Posterior cingulate gyrus (tissue), 11 donors: ENCODE measurements around the gene HYI.
"Not testable (repeated sequence)": the region's sequence is repeated elsewhere in the genome, so short reads cannot be mapped to it uniquely, and the experiment has no call there.

ENCODE experiments used
- DNase-seq, 10 donors: peaks; one replicate each; pipeline versions ENCODE4 v3.0.0 to v3.0.0-alpha.2; 2020 to 2021; ENCODE audit warnings: mixed read lengths in 3 of 10
- intact Hi-C: fragments of 100-400 bp; cut with DNase I; formaldehyde crosslinking; loops from one replicate; pipeline ENCODE4 v1.15.1; 2023

HYI gene

DNA sequence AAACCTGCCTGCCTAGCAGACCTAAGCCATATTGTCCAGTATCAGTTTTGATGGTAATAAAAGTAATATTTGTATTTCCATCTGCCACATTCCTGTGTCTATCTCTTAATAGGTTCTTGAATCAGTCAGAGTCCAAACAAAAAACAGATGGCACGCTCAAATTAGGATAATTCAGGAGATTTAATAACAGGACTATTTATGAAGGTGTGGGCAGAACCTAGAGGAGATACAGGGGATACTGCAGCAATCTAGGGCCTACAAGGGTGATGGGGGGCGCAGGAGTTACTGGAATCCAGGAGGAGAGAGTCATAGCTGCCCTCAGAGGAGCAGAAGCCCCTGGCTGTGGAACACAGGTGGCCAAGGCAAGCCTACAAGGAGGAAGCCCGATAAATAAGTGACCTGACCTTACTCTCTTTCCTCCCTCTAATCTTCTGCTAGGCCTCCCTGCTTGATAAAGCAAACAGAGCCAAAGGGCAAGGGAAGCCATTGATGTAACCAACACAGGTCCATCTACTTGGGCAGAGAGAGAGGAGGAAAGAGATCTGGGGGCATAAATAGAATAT lies 11.9 kb upstream of the HYI start:
- no peak for DNase-seq
- intact Hi-C loops: no loop called here

DNA sequence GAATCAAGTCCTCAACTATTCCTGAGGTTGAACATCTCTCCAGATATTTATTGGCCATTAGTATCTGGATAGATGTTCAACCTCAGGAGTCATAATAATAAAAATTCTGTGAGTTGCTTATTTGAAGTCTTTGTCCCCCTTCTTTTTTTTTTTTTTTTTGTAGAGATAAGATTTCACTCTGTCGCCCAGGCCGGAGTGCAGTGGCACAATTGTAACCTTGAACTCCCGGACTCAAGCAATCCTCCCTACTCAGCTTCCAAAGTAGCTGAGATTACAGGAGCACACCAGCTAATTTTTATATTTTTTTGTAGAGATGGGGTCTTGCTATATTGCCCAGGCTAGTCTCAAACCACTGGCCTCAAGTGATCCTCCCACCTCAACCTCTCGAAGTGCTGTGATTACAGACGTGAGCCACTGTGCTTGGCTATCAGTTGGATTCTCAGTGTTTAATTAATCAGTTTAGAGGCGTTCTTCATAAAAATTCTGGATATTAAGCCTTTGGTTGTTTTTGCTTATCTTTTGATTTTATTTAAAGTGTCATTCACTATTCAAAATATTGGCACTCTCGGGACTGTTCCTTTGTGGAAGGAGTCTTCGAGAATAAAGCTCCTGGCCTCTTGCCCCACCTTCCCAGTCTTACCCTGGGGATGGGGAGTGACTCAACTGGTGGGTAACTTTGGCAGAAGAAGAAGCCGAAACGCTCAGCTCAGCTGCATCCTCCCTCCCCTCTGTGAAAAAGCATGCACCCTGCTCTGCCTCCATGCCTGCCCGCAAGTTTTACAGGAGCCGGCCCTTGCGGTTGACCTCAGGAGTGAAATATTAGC lies 11.2 kb upstream of the HYI start:
- intact Hi-C loops: no loop called here
- no peak for DNase-seq

DNA sequence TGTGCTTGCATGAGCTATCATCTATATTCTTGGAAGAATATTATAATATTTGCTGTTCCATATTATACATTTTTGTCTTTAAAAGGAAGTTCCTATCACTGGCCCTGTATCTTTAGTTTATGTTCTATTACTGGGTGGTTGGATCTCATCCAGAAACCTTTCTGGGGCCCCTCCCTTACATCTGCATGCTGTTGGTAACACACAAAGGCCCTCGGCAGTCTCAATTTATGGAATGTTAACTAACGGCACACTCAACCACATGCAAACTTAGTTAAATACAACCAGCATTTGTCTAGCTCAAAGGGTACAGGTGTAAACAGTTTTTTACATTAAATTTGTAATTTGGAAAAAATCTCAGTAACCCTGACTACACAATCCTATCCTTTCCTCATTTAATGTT lies 9.7 kb upstream of the HYI start:
- no peak for DNase-seq
- intact Hi-C loops: no loop called here

DNA sequence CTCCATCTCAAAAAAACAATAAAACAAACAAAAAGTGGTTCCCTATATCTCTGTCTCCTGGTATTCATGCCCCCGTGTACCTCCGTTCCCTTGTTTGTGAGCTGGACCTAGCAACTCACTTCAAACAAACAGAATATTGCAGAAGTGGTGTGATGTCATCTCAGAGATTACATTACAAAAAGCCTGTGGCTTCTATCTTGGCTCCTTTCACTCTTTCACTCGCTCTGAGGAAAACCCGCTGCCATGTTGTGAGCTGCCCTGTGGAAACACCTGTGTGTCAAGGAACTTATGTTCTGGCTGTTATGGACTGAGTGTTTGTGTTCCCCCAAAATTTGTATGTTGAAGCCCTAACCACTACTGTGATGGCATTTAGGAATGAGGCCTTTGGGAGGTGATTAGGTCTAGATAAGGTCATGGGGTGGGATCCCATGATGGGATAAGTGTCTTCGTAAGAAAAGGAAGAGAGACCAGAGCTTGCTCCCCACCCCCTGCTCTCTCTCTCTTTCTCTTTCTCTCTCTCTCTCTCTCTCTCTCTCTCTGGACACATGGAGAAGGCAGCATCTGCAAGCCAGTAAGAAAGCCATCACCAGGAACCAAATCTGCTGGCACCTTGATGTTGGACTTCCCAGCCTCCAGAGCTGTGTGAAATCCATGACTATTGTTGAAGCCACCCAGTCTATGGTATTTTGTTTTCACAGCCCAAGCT lies 7.4 kb upstream of the HYI start:
- intact Hi-C loops: no loop called here
- DNase-seq: no peak

DNA sequence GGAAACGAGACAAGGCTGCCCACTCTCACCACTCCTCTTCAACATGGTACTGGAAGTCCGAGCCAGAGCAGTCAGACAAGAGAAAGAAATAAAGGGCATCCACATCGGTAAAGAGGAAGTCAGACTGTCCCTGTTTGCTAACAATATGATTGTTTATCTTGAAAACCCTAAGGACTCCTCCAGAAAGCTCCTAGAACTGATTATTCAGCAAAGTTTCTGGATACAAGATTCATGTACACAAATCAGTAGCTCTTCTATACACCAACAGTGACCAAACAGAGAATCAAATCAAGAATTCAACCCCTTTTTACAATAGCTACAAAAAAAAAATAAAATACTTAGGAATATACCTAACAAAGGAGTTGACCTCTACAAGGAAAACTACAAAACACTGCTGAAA lies 4.6 kb upstream of the HYI start:
- DNase-seq: not testable (repeated sequence)
- intact Hi-C loops: loop anchor here (10.0 kb wide), 1 partner anchor 196 kb away; the partner anchor contains the start of gene KDM4A

DNA sequence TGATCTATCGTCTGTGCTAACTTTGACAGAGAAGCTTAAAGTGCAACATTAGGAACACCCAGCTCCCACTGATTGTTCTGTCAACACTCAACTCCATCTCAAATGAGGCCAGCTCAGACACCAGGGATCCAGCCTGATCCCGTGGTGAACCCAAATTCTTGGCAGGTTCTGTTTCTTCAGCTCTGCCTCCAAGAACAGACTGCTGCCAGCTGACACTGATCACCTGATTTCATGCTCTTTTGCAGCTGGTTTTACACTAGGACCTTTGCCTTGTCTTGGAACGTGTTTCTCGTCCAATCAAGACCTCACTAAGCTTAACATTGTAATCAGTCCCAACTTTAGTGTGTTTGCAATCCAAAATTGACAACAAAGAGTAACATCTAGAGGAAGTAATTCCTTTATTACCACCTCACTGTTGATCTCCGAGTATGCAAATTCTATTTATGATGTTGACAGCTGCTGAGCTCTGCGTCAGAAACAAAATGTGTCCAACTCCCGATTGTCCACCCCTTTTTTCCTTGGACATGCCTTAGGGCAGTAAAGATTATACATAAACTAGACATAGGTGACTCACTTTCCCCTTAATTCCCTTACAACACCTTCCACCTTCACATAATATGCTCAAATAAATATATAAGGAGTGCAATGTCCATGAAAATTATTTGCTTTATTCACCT lies 1.6 kb upstream of the HYI start:
- intact Hi-C loops: loop anchor here (10.0 kb wide), 1 partner anchor 199 kb away; the partner anchor contains the start of gene KDM4A
- no peak for DNase-seq

DNA sequence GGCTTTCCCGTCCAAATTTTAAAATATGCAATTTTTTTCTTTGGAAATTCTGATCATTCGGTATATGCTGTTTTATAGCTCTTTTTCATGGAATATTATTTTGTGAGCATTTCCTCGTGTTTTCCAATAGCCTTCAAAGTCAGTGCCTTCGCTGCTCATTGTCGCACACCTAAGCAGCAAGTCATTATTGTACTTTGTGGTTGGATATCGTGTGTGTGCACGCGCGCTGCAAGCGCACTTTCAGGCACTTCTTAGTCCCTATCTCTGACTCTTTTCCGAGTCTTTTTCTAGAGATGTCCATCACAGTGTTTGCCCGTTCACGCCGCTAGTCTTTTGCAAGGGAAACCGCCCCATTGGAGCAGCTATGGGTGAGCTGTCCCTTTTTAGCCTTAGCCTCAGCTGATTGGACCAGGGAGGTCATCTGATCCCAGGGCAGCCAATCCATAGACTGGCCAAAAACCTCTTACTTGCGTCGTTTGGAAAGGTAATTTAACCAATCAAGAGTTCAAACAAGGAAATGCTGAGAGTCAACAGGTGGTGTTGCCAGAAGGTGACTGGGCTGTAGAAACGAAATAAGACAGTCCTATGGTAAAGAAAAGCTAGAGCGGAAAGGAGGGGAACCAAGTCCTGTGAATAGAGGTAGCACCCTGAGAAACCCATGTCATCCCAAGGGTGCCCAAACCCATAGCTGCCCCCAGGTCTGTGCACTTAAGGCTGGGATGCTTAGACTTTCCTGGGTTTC lies 710 bp upstream of the HYI start:
- intact Hi-C loops: loop anchor here (10.0 kb wide), 1 partner anchor 200 kb away; the partner anchor contains the start of gene KDM4A
- DNase-seq: peak in 9 of 10 donors; percentile 59 to 96 (median 77)

DNA sequence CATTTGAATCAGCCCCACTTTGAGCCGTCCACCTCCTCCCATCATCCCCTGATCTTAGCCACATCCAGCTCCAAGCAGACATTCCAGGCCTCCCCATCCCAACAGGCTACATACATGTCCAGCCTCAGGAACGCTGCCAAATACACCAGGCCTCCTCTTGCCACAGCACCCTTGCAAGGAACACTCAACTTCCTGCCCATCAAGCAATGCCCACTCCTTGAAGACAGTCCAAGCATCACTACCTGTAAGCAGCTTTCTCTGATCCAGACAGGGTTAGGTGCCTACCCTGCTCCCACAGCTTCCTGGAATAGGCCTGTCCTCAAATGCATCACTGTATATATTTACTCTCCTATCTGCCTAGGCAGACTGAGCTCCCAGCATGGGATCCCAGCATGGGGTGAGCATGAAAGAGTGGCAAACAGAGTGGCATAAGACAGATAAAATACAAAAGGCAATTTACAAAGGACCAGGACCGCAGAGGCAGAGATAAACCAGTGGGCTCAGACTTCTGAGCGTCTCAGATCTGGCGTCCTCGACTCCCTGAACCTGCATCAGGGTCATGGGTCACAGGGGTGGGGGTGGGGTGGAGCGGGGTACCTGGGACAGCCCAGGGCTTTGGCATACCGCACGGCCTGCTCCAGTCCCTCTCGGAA lies 816 bp downstream of the HYI start:
- no peak for DNase-seq
- intact Hi-C loops: loop anchor here (10.0 kb wide), 1 partner anchor 202 kb away; the partner anchor contains the start of gene KDM4A

DNA sequence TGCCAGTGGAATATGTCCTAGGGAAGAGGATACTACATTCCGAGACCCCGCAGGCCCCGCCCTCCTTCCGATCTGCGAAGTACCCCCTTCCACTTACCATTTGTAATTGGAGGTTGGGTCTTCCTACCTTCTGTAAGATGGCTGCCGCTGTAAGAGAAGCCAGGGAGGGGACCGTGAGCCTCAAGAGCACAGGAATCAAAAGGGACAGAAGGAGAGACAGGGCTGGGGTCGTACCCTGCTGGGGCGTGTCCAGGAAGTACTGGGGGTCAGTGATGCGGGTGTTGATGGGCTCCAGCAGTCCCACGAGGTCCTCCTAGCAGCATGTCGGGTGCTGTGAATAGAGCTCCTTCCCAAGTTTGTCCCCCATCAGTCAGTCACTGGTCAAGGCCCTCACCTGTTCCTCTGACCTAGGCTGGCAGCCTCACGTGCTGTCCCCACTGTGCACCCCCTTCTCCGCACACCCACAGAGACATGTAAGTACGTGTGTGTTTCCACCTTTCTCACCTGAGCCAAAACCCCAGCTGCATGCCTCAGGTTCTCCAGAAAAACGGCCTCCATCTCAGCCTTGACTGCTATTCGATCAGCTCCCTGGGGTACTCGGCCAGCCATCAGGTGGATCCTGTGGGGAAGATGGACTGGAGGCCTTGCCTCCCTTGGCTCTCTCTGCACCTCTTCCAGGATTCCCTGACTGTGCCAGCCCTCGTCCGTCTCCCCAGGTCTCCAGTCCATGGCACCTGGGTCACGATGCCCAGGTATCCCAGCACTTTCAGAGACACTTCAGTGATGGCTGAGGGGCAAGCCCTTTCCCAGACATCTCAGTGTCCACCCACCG lies 1.8 kb downstream of the HYI start:
- DNase-seq: peak in 1 of 10 donors; percentile 53
- intact Hi-C loops: loop anchor here (10.0 kb wide), 1 partner anchor 203 kb away; the partner anchor contains the start of gene KDM4A

DNA sequence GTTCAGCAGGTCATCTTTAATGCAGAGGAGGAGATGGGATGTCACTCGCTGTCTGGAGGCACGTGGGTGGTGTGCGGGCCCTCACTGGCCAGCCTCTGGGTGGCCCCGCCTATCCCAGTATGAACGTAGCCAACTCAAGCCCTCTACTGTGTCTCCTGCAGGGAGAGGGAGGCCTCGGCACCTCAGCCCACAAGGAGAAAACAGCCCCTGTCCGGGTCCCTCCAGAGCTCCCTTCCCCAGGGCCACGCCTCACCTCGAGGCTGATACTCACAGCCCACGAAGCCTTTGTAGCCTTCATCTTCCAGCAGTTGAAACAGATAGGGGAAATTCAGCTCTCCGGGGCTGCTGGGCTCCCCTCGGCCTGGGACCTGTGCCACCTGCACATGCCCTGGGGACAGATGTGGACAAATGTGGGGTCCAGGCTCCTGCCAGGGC lies 2.6 kb downstream of the HYI start:
- DNase-seq: peak in 1 of 10 donors; percentile 72
- intact Hi-C loops: loop anchor here (10.0 kb wide), 1 partner anchor 204 kb away; the partner anchor contains the start of gene KDM4A

DNA sequence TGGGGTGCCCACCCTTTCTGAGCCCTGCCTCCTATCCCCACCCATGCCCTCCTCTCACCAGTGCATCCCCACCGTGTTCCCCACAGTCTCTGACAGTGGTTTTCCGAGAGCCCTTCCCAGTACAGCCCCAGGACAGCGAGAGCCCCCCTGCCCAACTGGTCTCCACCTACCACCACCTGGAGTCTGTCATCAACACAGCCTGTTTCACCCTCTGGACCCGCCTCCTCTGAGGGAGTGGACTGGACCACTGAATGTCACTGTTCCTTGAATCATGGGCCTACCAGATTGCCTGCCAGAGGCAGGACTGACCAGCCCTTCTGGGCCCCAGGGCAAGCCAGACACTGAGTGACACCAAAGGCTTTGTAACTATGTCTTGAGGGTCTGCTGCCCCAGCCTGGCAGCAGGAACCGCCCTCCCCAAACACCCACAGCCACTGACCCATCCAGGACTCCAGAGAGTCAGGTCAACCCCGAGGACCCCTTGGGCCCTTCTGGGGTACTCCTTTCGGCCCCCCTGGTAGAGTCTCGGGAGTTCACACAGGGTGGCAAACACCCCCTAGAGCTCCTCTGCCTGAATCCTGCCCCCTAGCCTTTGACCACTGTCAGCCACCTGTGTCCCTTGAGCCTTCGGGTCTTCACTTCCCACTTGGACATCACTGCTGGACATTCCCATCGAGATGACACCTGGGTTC lies 3.3 kb downstream of the HYI start:
- DNase-seq: peak in 2 of 10 donors; percentile 1 to 68
- intact Hi-C loops: loop anchor here (10.0 kb wide), 1 partner anchor 204 kb away; the partner anchor contains the start of gene KDM4A

DNA sequence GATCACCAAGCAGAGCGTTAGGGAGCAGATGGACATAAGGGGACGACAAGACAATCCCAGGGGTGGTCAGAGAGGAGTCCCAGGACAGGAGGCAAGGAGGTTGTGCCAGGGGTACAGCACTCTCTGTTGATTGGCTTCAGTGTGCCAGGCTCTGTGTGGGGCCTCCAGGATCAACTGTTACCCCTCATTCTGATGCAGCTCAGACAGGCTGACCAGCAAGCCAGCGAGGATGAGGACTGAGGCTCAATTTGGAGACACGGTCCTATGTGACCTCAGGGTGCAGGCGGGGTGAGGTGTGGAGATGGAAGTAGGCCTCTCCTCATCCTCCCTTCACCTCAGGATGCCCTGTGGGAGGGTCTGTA lies 4.0 kb downstream of the HYI start:
- peak in 1 of 10 donors; percentile 31 for DNase-seq
- intact Hi-C loops: loop anchor here (10.0 kb wide), 1 partner anchor 205 kb away; the partner anchor contains the start of gene KDM4A

DNA sequence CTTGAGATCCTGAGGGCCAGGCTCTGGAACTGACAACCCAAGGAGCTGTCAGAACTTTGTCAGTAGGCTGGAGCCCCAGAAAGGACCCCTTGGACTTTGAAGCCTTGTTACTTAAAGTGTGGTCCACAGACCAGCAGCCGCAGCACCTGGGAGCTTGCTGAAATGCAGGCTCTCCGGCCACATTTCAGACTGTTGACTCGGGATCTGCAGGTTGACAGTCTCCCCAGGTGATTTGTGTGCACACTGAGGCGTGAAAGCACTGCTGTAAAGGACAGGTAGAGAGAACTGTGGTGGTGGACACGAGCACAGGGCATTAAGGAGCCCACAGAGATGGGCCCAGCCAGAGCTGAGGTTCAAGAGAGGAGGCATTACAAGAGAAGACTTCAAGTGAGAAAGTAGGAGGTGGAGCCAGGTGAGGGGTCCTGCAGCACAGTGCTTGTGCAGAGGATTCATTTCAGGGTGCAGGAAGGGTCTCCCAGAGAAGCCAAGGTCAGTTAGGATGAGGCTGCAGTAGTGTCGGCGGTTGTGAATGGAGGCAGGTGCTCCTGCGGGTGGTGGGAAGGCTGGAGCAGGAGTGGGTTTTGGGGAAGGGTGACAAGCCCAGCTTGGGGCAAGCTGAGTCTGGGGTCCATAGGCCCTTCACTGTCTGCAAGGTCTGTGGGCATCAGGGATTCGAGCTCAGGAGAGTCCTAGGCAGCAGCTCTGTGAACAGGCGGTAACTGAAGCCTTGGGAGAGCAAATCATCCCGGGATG lies 4.6 kb downstream of the HYI start:
- intact Hi-C loops: no loop called here

DNA sequence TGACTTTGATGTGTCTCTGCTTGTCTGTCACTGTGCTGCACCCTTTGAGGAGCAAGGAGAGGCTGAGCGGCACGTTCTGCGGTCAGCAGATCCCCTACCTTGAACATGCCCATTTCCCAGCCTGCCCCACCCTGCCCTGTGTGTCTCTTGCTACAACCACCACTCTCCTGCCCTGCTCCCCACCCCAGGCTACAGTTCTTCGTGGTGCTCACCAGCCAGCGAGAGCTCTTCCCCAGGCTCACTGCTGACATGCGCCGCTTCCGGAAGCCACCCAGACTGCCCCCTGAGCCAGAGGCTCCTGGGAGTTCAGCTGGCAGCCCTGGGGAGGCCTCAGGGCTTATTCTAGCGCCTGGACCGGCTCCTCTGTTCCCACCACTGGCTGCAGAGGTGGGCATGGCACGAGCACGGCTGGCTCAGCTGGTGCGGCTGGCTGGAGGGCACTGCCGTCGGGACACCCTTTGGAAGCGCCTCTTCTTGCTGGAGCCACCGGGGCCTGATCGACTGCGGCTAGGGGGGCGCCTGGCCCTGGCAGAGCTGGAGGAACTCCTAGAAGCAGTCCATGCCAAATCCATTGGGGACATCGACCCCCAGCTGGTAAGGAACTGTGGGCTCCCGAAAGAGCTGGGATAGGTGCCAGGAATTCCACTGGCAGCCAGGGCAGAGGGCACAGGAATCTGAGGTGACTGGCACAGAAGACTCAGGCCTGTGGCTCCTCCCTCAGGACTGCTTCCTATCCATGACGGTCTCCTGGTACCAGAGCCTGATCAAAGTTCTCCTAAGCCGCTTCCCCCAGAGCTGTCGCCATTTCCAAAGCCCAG lies 5.6 kb downstream of the HYI start:
- intact Hi-C loops: no loop called here
- DNase-seq: peak in 2 of 10 donors; percentile 7 to 75

More for the DNA sequence above, 4.6 kb downstream of the HYI start:
- DNase-seq: peak in 2 of 10 donors; percentile 3 to 82

DNA sequence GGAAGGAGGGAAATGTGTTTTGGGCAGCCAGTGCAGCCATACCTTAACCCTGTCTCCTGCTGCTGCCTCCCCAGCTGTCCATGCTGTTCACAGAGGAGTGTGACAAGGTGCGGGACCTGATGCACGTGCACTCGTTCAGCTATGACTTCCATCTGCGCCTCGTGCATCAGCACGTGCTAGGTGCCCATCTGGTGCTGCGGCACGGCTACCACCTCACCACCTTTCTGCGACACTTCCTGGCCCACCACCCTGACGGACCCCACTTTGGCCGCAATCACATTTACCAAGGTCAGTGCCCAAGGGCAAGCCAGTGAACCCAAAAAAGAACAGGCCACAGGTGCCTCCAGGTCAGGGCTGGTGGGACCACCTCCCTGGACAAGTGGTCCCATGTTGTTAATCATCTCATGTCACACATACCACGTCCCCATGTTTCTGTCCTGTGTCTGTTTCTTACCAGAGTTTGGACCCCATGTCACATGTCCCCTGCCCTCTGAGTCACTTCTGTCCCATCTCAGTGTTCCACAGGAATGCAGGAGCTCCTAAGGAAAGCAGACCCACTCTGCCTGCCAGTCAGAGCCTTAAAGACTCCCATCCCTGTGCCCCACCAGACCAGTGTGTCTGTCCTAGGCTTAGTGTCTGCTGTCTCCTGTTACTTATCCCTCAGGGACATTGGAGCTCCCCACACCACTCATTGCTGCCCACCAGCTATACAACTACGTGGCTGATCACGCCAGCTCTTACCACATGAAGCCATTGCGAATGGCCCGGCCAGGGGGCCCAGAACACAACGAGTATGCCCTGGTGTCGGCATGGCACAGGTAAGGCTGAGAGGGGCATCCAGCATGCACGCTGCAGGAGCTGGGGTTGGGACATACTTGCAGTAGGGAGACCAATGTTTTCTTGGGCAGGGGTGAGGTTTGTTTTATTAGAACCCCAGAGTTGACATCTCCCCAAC lies 6.6 kb downstream of the HYI start:
- peak in 2 of 10 donors; percentile 27 to 84 for DNase-seq
- intact Hi-C loops: no loop called here
